Activated T-helper 2 cell treated with anti-CD3 and anti-CD28 coated beads, Interferon-gamma antibody, Interleukin-2, Interleukin-4, amounts not matched to agents 10 μg/mL and 5 μg/mL and 100 μg/mL, durations not matched to agents 14 hours and 24 hours and 36 hours (primary cell): ENCODE measurements around the gene TGM5. TPM values are rescaled to one million over a fixed set of nuclear protein-coding genes. Genes with fewer than 3 reads are reported as not detected.
A peak's percentile ranks its signal among the peaks of the same experiment; 100 is the strongest.
"Not testable (repeated sequence)": the region's sequence is repeated elsewhere in the genome, so short reads cannot be mapped to it uniquely, and the experiment has no call there.

Experiments used
- DNase-seq: peaks from one replicate; pipeline ENCODE4 v3.0.0; 2021; ENCODE audit warnings: low spot score
- H3K27ac Mint-ChIP-seq: one replicate; pipeline ENCODE4 v1.8.0; 2021; ENCODE audit warnings: mixed read lengths
- H3K27me3 Mint-ChIP-seq: one replicate; pipeline ENCODE4 v1.8.0; 2021; ENCODE audit warnings: low read depth, mixed read lengths
- H3K36me3 Mint-ChIP-seq: one replicate; pipeline ENCODE4 v1.8.0; 2021; ENCODE audit warnings: low read depth, mixed read lengths
- H3K4me1 Mint-ChIP-seq: one replicate; pipeline ENCODE4 v1.8.0; 2021; ENCODE audit warnings: low read depth, mixed read lengths
- H3K4me3 Mint-ChIP-seq: one replicate; pipeline ENCODE4 v1.8.0; 2021; ENCODE audit warnings: low read depth, mild to moderate bottlenecking, moderate library complexity, mixed read lengths
- H3K9me3 Mint-ChIP-seq: one replicate; pipeline ENCODE4 v1.8.0; 2021; ENCODE audit warnings: mixed read lengths
- intact Hi-C: fragments of 100-400 bp; cut with micrococcal nuclease; formaldehyde crosslinking; loops from one replicate; pipeline ENCODE4 v1.15.1; 2023
- total RNA-seq: library from RNA; stranded (reverse); gene quantifications from 2 replicates; pipeline ENCODE4 v1.2.3, GENCODE V29; 2022

TGM5 gene
- total RNA-seq, 1 donor from 2014 or later, result 0.09 TPM

DNA sequence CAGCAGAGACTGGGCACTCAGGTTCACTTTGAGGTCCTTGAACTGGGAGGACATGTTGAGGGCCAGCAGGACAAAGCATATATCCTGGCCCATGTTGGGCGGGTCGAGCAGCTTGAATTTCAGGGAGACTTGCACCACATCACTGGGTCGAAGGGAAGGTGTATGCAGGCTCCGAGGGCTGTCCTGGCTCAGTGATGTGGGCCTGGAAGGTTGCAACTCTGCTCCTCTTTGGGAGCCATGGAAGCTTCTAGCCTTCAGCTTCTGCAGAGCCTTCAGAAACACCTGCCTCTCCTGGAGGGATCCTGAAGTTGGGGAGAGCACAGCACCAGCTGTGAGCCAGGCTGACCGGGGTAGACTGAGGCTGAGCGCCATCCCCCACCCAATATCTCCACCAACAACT, 31.2 kb downstream of the TGM5 start:
- intact Hi-C loops, result no loop called here
- Mint-ChIP-seq H3K4me3 (no peak overlapping the region), H3K36me3 (no peaks in the 10 kb centered on the region), H3K9me3 (no peaks in the 10 kb centered on the region), H3K27me3 (no peaks in the 10 kb centered on the region), H3K27ac (no peak overlapping the region), H3K4me1 (peaks cover 14% of the 10 kb centered on the region)
- no peak for DNase-seq

DNA sequence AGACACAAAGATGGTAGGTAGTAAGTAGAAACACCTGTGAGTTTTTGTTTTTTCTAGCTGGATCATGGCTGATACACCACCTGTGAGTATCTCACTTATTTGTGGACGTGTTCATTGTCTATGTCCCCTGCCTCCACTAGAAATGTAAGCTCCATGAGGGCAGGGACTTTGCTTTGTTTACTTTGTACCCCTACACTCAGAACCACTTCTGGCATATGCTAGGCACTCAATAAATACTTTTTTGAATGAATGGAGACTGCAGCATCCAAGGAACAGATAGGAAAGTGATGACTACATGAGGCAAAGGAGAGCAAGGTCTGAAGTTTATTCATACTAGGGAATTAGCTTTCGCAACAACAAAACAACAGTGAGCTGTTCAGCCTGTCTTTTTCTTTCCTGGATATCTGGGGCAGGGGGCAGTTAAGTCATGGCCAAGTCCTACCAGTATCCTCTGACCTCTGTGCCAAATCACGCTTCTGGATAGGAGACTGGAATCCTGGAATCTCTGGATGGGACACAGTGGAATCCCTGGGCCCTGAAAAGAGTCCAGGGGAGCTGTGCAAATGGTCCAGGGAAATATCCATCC, 34.3 kb downstream of the TGM5 start:
- intact Hi-C loops, result no loop called here
- no peak overlapping the region for H3K4me3 Mint-ChIP-seq
- peaks cover 6% of the 10 kb centered on the region for H3K27me3 Mint-ChIP-seq
- H3K27ac Mint-ChIP-seq, result no peak overlapping the region
- H3K4me1 Mint-ChIP-seq, result no peaks in the 10 kb centered on the region
- no peak for DNase-seq
- H3K36me3 Mint-ChIP-seq, result no peaks in the 10 kb centered on the region
- H3K9me3 Mint-ChIP-seq, result no peaks in the 10 kb centered on the region

DNA sequence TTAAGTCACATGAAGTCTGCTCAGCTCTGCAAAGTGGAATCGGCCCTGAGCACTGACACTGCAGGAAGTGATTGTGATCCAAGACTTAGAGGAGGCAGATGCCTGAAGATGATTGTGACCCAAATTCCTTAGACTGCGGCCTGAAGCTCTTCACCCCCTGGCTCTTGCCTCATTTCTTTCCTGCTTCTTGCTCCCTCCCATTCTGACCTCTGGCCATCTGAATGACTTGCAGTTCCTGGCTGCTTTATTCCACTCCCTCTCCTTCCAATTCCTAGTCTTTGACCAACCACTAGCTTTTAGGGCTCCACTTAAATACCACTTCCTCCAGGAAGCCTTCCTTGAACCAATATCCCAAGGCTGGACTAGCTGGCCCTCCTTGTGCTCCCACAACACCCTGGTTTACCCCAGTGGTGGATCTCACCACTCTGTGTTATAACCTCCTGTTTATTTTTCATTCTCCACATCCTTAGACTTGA, 36.0 kb downstream of the TGM5 start:
- Mint-ChIP-seq H3K27ac (no peak overlapping the region), H3K9me3 (no peaks in the 10 kb centered on the region), H3K4me3 (no peak overlapping the region), H3K36me3 (no peaks in the 10 kb centered on the region), H3K4me1 (peaks cover 3% of the 10 kb centered on the region), H3K27me3 (peaks cover 6% of the 10 kb centered on the region)
- no peak for DNase-seq
- intact Hi-C loops, result no loop called here

DNA sequence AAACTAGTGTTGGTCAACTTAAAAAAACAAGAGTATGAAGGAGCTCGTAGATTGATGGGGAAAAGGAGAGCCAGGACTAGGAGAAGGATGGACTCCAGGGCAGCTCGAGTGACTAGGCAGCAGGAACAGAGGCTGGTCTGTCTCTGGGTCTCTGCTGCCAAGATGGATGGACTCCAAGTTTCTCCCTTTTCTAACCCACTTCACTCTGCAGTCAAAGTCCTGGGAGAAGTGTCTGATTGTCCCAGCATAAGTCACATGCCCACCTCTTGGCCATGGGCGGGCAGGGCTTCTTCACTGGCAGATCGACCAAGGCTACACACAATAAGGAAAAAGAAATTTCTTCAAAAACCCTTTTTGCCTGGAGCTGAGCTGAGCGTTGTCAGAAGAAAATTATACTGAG, 36.8 kb downstream of the TGM5 start:
- Mint-ChIP-seq H3K4me3 (no peak overlapping the region), H3K4me1 (peaks cover 3% of the 10 kb centered on the region), H3K27me3 (peaks cover 6% of the 10 kb centered on the region), H3K36me3 (no peaks in the 10 kb centered on the region), H3K9me3 (no peaks in the 10 kb centered on the region), H3K27ac (no peak overlapping the region)
- intact Hi-C loops, result loop anchor here (5.0 kb wide), 1 partner anchor 37 kb away; the partner anchor contains the start of gene TGM5
- no peak for DNase-seq

DNA sequence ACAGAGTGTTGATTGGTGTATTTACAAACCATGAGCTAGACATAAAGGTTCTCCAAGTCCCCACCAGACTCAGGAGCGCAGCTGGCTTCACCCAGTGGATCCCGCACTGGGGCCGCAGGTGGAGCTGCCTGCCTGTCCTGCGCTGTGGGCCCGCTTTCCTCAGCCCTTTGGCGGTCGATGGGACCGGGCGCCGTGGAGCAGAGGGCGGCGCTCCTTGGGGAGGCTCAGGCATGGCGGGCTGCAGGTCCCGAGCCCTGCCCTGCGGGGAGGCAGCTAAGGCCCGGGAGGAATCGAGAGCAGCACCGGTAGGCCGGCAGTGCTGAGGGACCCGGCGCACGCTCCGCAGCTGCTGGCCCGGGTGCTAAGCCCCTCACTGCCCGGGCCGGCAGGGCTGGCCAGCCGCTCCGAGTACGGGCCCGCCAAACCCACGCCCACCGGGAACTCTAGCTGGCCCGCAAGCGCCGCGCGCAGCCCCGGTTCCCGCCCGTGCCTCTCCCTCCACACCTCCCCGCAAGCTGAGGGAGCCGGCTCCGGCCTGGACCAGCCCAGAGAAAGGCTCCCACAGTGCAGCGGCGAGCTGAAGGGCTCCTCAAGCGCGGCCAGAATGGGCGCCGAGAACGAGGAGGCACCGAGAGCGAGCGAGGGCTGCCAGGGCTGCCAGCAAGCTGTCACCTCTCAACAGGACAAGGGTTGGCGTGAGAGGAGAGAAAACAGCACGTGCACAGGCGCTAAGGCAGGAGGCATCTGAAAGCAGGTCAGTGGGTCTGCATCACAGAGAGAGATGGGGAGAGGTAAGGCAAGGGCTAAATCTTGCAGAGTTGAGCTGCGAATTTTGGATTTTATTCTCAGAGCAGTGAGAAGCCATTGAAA, 40.1 kb downstream of the TGM5 start:
- H3K4me3 Mint-ChIP-seq, result no peak overlapping the region
- peaks cover 3% of the 10 kb centered on the region for H3K4me1 Mint-ChIP-seq
- DNase-seq, result no peak
- H3K36me3 Mint-ChIP-seq, result no peaks in the 10 kb centered on the region
- no peak overlapping the region for H3K27ac Mint-ChIP-seq
- H3K27me3 Mint-ChIP-seq, result peaks cover 11% of the 10 kb centered on the region
- H3K9me3 Mint-ChIP-seq, result no peaks in the 10 kb centered on the region
- intact Hi-C loops, result loop anchor here (5.0 kb wide), 1 partner anchor 41 kb away; the partner anchor contains the start of gene TGM5

DNA sequence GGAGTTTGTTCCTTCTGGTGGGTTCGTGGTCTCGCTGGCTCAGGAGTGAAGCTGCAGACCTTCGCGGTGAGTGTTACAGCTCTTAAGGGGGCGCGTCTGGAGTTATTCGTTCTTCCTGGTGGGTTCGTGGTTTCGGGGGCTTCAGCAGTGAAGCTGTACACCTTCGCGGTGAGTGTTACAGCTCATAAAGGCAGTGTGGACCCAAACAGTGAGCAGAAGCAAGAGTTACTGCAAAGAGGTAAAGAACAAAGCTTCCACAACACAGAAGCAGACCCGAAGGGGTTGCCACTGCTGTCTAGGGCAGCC, 40.8 kb downstream of the TGM5 start:
- not testable (repeated sequence) for H3K36me3 Mint-ChIP-seq, H3K4me1 Mint-ChIP-seq, H3K4me3 Mint-ChIP-seq, H3K27ac Mint-ChIP-seq, DNase-seq, H3K9me3 Mint-ChIP-seq
- intact Hi-C loops, result loop anchor here (1.0 to 5.0 kb wide), 2 partner anchors 41 to 59 kb away; partner anchors contain the start of gene TGM5
- peaks cover 13% of the 10 kb centered on the region for H3K27me3 Mint-ChIP-seq

DNA sequence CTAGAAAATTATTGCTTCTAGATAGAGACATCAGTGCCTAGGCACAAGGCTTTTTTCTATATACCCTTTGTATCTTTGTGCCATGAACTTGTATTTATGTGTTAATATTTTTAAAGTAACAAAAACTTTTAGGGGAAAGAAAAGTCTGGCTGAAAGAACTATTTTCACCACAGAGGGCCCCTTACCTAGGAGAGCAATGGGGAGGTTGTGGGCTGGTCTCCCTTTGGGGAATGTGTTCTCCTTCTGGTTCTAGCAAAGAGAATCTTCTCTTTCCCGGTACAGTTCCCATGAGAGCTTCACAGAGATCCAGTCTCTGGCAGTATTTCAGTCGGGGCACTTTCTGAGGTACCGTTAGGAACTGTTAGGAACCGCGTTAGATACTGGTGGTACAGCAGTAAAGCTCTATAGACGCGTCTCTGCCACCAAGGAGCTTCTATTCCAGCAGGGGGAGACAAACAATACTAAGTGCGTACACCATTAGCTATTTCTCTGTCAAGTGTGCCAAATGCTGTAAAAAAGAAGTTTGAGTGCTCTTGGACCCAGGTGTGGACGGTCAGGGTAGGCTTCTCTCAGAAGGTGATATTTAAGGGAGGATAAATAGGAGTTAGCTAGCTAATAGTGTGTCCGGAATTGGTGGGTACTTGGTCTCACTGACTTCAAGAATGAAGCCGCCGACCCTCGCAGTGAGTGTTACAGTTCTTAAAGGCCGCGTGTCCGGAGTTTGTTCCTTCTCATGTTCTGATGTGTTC, 41.4 kb downstream of the TGM5 start:
- intact Hi-C loops, result loop anchor here (1.0 to 5.0 kb wide), 2 partner anchors 42 to 60 kb away; partner anchors contain the start of gene TGM5
- Mint-ChIP-seq H3K27me3 (peaks cover 15% of the 10 kb centered on the region), H3K4me1 (peaks cover 3% of the 10 kb centered on the region), H3K4me3 (no peak overlapping the region), H3K36me3 (no peaks in the 10 kb centered on the region), H3K27ac (no peak overlapping the region), H3K9me3 (no peaks in the 10 kb centered on the region)
- peak; percentile 35 for DNase-seq

DNA sequence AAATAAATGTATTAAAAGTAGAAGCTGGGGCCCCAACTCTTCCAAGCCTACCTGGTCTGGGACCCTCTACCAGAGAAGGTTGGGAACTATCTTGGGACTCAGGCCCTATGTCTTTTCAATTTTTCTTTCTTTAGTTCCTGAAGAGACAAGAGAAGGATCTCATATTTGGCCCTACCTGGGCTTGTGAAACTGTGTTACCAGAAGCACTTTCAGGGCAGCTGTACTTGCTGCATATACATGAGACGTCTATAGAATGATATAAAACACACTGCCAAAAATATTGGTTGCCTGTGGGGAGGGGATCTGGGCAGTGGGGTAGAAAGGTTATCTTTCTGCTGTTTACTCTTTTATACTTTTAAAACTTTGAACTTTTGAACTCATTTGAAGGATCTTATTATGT, 45.3 kb downstream of the TGM5 start:
- Mint-ChIP-seq H3K9me3 (peaks cover 4% of the 10 kb centered on the region), H3K27ac (no peak overlapping the region), H3K4me3 (no peak overlapping the region), H3K27me3 (peaks cover 11% of the 10 kb centered on the region), H3K36me3 (no peaks in the 10 kb centered on the region), H3K4me1 (peaks cover 3% of the 10 kb centered on the region)
- intact Hi-C loops, result no loop called here
- DNase-seq, result no peak

DNA sequence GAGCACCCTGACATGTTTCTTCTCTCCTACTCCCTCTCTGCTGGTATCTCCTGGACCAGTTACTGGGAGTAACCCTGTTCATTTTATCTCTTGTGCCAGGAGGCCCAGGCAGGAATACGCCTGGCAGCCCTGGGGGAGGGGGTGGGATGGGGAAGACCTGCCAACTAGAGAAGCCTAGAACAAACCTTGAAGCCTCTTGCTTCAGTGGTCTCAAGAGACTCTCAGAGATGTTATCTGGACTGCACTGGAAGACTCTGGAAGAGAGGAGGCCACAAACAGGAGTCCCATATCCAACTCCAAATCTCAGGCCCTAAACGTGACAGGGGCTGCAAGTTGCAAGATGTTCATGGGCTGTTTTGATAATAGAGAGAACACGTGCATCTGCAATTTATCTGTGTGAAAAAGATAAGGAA, 45.7 kb downstream of the TGM5 start, which contains the start of gene EPB42:
EPB42 (minus strand) TSS at position 28 of the 413 bp plus-strand sequence. CDS start 193 bp downstream, outside the sequence.
- DNase-seq, result no peak
- H3K9me3 Mint-ChIP-seq, result peaks cover 4% of the 10 kb centered on the region
- intact Hi-C loops, result no loop called here
- no peaks in the 10 kb centered on the region for H3K36me3 Mint-ChIP-seq
- no peak within 1 kb of the TSS for H3K4me3 Mint-ChIP-seq
- H3K27ac Mint-ChIP-seq, result no peak within 1 kb of the TSS
- peaks cover 3% of the 10 kb centered on the region for H3K4me1 Mint-ChIP-seq
- H3K27me3 Mint-ChIP-seq, result peaks cover 11% of the 10 kb centered on the region

DNA sequence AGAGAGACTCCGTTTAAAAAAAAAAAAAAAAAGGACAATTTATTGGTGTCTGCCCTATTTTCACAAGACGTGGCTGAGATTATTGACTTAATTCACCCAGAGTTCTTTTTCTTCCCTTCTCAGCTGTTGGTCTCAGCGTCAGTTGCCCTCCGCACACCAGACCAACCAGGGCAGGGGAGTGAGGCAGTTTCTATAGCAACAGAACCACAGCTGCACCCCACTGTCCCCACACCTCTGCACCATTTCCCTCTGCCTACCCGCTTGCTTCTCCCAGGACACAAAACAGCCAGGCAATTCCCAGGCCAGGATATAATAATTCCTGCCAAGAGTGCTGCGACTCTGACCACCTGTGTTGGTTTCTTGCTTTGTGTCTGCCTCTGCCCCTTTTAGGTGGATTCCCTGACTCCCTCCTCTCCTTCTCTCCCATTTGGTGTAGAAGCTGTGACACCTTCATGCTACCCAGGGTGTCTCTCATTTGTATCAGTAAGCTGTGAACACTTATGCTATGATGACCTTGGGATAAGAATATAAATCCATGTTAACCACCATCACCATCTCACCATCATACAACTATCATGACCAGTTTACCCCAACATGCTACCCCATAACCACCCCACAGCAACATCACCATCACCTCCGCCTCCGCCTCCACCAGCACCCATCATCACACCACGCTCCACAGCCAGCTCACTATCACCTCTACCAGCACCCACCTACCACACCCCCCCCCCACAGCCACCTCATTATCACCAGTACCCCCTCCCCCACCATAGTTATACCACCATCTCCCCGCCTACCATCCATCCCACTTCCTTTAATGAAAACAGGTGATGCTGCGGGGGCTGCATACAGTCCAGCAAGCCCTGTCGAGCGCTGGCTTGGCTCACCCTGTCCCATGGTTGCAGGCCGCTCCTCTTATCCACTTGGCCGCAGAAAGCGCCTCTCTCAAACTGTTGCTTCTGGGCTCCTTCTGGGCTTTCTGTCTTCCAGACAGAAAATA, 46.5 kb downstream of the TGM5 start:
- H3K4me3 Mint-ChIP-seq, result no peak overlapping the region
- peaks cover 11% of the 10 kb centered on the region for H3K27me3 Mint-ChIP-seq
- no peaks in the 10 kb centered on the region for H3K36me3 Mint-ChIP-seq
- H3K9me3 Mint-ChIP-seq, result peaks cover 4% of the 10 kb centered on the region
- DNase-seq, result no peak
- intact Hi-C loops, result no loop called here
- no peaks in the 10 kb centered on the region for H3K4me1 Mint-ChIP-seq
- no peak overlapping the region for H3K27ac Mint-ChIP-seq

DNA sequence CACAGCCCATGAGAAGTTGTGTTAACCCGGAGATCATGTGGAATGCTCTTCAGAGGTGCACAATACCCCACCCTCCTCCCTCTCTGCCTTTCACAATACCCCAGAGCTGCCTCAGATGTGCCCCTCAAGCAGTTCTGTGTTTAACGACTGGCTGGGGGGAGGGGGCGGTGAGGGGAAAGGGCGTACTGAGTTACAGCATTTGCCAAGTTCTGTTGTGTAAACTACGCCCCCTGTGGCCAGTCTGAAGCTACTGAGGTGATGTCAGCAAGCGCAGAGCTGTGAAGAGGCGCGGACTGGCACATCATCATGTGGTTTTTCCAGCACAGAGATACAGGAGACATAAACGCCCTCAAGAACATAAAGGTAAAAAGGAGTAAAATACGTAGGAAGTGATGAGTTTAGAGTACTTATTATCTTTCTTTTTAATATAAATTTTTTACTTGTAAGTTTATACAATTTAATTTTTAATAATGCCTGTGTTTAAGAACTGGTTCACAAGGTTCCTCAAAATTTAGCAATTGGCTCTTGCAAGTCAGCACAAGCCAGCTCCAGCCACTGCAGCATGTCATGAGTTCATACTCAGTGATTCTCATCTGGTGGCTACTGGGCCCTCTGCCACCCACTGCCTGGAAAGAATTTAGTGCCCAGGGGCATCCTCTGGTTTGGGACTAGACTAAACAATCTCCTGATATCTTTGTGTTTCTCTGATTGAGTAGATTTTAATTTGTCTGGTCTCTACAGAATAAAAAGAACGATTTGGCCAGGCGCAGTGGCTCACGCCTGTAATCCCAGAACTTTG, 47.6 kb downstream of the TGM5 start:
- intact Hi-C loops, result no loop called here
- H3K27me3 Mint-ChIP-seq, result peaks cover 11% of the 10 kb centered on the region
- H3K36me3 Mint-ChIP-seq, result no peaks in the 10 kb centered on the region
- H3K4me3 Mint-ChIP-seq, result no peak overlapping the region
- no peak overlapping the region for H3K27ac Mint-ChIP-seq
- no peaks in the 10 kb centered on the region for H3K4me1 Mint-ChIP-seq
- peaks cover 4% of the 10 kb centered on the region for H3K9me3 Mint-ChIP-seq
- no peak for DNase-seq
